Activated CD4-positive, alpha-beta T cell treated with anti-CD3 and anti-CD28 coated beads for 36 hours (primary cell): ENCODE results near the gene POLR3K. TPM values are rescaled to one million over a fixed set of nuclear protein-coding genes. Genes with fewer than 3 reads are reported as not detected.

Experiments used
- ATAC-seq: fragments of 200-7000 bp; cut with Tn5 transposase; one replicate; pipeline ENCODE4 v1.10.0; 2021; ENCODE audit warnings: mild to moderate bottlenecking, moderate library complexity
- CTCF ChIA-PET: fragments of 350-600 bp; sonication (Branson Sonifier 250); formaldehyde crosslinking; loops from one replicate; lab custom pipeline; 2021; ENCODE audit warnings: antibody characterized with exemption; lab: Charles Lee
- POLR2A ChIA-PET: fragments of 350-600 bp; sonication (Branson Sonifier 250); formaldehyde crosslinking; loops from one replicate; lab custom pipeline; 2021; ENCODE audit warnings: antibody characterized with exemption, inconsistent platforms; lab: Charles Lee
- DNase-seq: peaks from one replicate; pipeline ENCODE4 v3.0.0-alpha.2; 2020
- H3K27ac Mint-ChIP-seq: one replicate; pipeline ENCODE4 v1.8.0; 2021; ENCODE audit warnings: mixed read lengths
- H3K27me3 Mint-ChIP-seq: one replicate; pipeline ENCODE4 v1.8.0; 2021; ENCODE audit warnings: mixed read lengths
- H3K36me3 Mint-ChIP-seq: one replicate; pipeline ENCODE4 v1.8.0; 2021; ENCODE audit warnings: low read depth, mixed read lengths
- H3K4me1 Mint-ChIP-seq: one replicate; pipeline ENCODE4 v1.8.0; 2021; ENCODE audit warnings: mixed read lengths
- H3K4me3 Mint-ChIP-seq: one replicate; pipeline ENCODE4 v1.8.0; 2021; ENCODE audit warnings: mild to moderate bottlenecking, moderate library complexity, mixed read lengths
- H3K9me3 Mint-ChIP-seq: one replicate; pipeline ENCODE4 v1.8.0; 2021; ENCODE audit warnings: low read depth, mixed read lengths
- intact Hi-C, 2 experiments: fragments of 100-400 bp; cut with DNase I in 1 of 2; cut with micrococcal nuclease in 1 of 2; formaldehyde crosslinking; loops; one replicate each; pipeline versions ENCODE4 v1.14.2 to v1.15.1; 2022 to 2024; cut with DNase I, micrococcal nuclease
- total RNA-seq, 2 experiments: library from RNA; stranded (reverse); gene quantifications; one replicate each; pipeline ENCODE4 v1.2.3, GENCODE V29; 2021

The POLR3K gene
- total RNA-seq = 10 to 100 TPM; 31.9 to 46.8 TPM

DNA sequence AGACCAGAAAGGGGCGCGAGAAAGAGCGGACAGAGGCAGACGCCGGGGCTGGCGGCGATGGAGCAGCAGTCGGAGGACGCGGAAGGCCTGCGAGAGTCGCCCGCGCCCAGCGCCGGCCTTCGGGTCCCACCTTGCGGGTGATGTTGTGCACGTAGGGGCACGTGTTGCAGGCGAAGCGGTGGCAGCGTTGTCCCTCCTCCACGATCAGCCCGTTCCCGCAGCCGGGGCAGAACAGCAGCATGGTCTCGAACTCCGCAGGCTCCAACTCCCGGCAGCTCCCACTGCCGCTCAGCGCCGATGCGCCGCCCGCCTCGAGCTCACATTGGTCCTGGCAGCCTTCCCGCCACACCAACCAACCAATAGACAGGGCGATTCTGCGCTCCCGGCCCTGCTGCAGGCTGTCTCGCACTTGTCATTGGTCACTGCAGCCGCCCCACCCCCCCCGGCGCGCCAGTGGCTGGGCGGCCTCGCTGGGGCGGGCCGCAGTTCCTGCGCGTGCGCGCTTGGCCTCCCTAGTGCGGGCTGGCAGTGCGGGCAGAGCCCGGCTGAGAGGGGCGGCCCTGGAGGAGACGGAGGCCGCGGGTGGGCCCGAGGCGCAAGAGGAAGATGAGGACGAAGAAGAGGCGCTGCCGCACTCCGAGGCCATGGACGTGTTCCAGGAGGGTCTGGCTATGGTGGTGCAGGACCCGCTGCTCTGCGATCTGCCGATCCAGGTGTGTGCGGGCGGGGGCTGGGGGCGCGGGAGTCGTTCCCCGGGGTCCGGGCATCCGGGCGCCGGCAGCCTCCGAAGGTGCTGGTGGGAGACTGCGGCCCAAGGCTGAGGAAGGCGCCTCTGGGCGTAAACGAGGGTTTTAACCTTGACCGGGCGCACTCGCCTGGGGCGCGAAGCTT is at the start of gene POLR3K, which contains the start of gene SNRNP25:
TSS of gene POLR3K (minus strand) at position 263 of the 891 bp plus-strand sequence. CDS start at position 241, 22 bp downstream.
TSS of gene SNRNP25 (plus strand) at position 483 of the 891 bp plus-strand sequence. CDS start at position 672, 189 bp downstream.
- peak within 1 kb of the TSS; percentile 94 for H3K4me3 Mint-ChIP-seq
- peak; percentile 98 for ATAC-seq
- POLR2A ChIA-PET = interaction anchor here (0.6 to 1.4 kb wide), 5 partner anchors 12 to 181 kb away, joined by 3 to 4 read pairs (median 4); partner anchors contain the start of gene FAM234A
- H3K4me1 Mint-ChIP-seq = peaks cover 30% of the 10 kb centered on the region
- CTCF ChIA-PET = interaction anchor here (0.8 to 2.2 kb wide), 5 partner anchors 12 to 375 kb away, joined by 3 to 15 read pairs (median 6); no protein-coding TSS in a partner anchor
- DNase-seq = peak; percentile 100
- peak within 1 kb of the TSS; percentile 90 for H3K27ac Mint-ChIP-seq
- peaks cover 31% of the 10 kb centered on the region for H3K36me3 Mint-ChIP-seq
- intact Hi-C loops = loop anchor here in 1 of 2 experiments (1.0 kb wide), 9 partner anchors 25 to 474 kb away; partner anchors contain the start of genes CAPN15, FAM234A, LUC7L and MPG
- no peaks in the 10 kb centered on the region for H3K9me3 Mint-ChIP-seq
- no peaks in the 10 kb centered on the region for H3K27me3 Mint-ChIP-seq

GRCh38 chr16:102060-102855 is 48.9 kb upstream of the POLR3K start:
- Mint-ChIP-seq H3K27ac (no peak overlapping the region), H3K9me3 (no peaks in the 10 kb centered on the region), H3K4me3 (no peak overlapping the region), H3K36me3 (peaks cover 28% of the 10 kb centered on the region), H3K4me1 (no peaks in the 10 kb centered on the region), H3K27me3 (no peaks in the 10 kb centered on the region)
- ATAC-seq = no peak
- ChIA-PET CTCF (interaction anchor here (0.7 kb wide), 1 partner anchor 57 kb away, joined by 3 read pairs; no protein-coding TSS in a partner anchor), POLR2A (no interaction called here)
- intact Hi-C loops = no loop called here
- DNase-seq = no peak

- Mint-ChIP-seq H3K4me1 (no peaks in the 10 kb centered on the region), H3K36me3 (peaks cover 30% of the 10 kb centered on the region), H3K4me3 (no peak overlapping the region), H3K27me3 (no peaks in the 10 kb centered on the region), H3K27ac (no peak overlapping the region), H3K9me3 (no peaks in the 10 kb centered on the region)
- intact Hi-C loops = no loop called here
- no peak for ATAC-seq
- CTCF ChIA-PET = interaction anchor here (0.7 kb wide), 1 partner anchor 57 kb away, joined by 3 read pairs; no protein-coding TSS in a partner anchor
- DNase-seq = no peak
- POLR2A ChIA-PET = no interaction called here
Observed at GRCh38 chr16:101586-101985, 48.2 kb upstream of the POLR3K start.

- DNase-seq = no peak
- POLR2A ChIA-PET = no interaction called here
- no peaks in the 10 kb centered on the region for H3K27me3 Mint-ChIP-seq
- no peak for ATAC-seq
- H3K27ac Mint-ChIP-seq = no peak overlapping the region
- H3K4me1 Mint-ChIP-seq = no peaks in the 10 kb centered on the region
- intact Hi-C loops = no loop called here
- peaks cover 29% of the 10 kb centered on the region for H3K36me3 Mint-ChIP-seq
- CTCF ChIA-PET = no interaction called here
- H3K9me3 Mint-ChIP-seq = no peaks in the 10 kb centered on the region
- no peak overlapping the region for H3K4me3 Mint-ChIP-seq
Observed at GRCh38 chr16:100989-101388, 47.6 kb upstream of the POLR3K start.

DNA sequence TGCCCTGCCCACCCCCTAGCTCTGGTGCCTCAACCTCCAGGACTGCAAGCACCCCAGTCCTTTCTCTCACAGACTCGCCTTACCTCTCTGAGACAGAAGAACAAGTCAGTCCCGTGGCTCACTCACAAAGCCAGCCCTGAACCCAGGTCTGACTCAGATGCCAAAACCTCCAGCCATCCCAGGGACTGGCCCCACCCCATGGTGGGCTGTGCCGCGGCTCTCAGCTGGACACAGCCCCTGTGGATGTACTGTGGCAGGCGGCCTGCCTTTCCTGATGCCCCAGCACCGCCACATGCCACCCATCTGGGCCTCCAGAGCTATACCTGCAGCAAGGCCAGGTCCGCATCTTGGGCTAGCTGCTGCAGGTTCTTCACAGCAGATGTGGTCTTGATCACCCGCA is 44.4 kb upstream of the POLR3K start:
- Mint-ChIP-seq H3K9me3 (no peaks in the 10 kb centered on the region), H3K27me3 (no peaks in the 10 kb centered on the region), H3K36me3 (peaks cover 14% of the 10 kb centered on the region), H3K4me1 (no peaks in the 10 kb centered on the region), H3K27ac (no peak overlapping the region), H3K4me3 (no peak overlapping the region)
- POLR2A ChIA-PET = no interaction called here
- DNase-seq = no peak
- no peak for ATAC-seq
- CTCF ChIA-PET = interaction anchor here (0.6 to 10.8 kb wide), 12 partner anchors 10 to 265 kb away, joined by 3 to 214 read pairs (median 5); partner anchors contain the start of genes MPG and RHBDF1
- intact Hi-C loops = loop anchor here (1.0 kb wide), 2 partner anchors 33 to 45 kb away; partner anchors contain the start of genes POLR3K (in 1 of the 2) and SNRNP25 (in 1 of the 2)

DNA sequence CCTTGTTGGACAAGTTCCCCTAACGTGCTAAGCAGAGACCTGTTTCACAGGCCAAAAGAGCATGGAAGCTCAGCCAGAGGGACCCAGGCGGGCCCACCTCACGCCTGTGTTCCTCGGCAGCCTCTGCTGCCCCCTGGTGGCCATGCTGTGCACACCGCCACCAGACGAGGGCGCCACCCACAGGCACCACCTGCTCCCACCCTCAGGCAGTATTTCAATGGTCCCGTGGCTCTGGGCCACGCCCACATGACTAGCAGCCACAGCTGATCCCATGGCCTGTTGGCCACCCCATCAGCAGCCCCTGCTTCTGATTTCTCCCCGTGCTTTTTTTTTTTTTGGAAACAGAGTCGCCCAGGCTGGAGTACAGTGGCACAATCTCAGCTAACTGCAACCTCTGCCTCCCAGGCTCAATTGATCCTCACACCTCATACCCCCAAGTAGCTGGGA is 43.5 kb upstream of the POLR3K start:
- DNase-seq (peak; percentile 94), ATAC-seq (peak; percentile 99)
- intact Hi-C loops = loop anchor here (1.0 kb wide), 2 partner anchors 32 to 44 kb away; partner anchors contain the start of genes POLR3K (in 1 of the 2) and SNRNP25 (in 1 of the 2)
- ChIA-PET POLR2A (interaction anchor here (1.3 kb wide), 1 partner anchor 32 kb away, joined by 3 read pairs; no protein-coding TSS in a partner anchor), CTCF (interaction anchor here (0.6 to 10.8 kb wide), 24 partner anchors 10 to 454 kb away, joined by 3 to 214 read pairs (median 4); partner anchors contain the start of genes FAM234A, HBQ1, MPG and POLR3K)
- no peak overlapping the region for H3K4me3 Mint-ChIP-seq
- no peaks in the 10 kb centered on the region for H3K4me1 Mint-ChIP-seq
- H3K36me3 Mint-ChIP-seq = peaks cover 10% of the 10 kb centered on the region
- no peaks in the 10 kb centered on the region for H3K9me3 Mint-ChIP-seq
- no peak overlapping the region for H3K27ac Mint-ChIP-seq
- H3K27me3 Mint-ChIP-seq = no peaks in the 10 kb centered on the region

- ATAC-seq (no peak), DNase-seq (no peak)
- no peak overlapping the region for H3K4me3 Mint-ChIP-seq
- H3K36me3 Mint-ChIP-seq = peaks cover 10% of the 10 kb centered on the region
- intact Hi-C loops = no loop called here
- CTCF ChIA-PET = interaction anchor here (0.9 to 10.8 kb wide), 3 partner anchors 13 to 87 kb away, joined by 5 to 214 read pairs (median 59); partner anchors contain the start of gene RHBDF1
- no peaks in the 10 kb centered on the region for H3K27me3 Mint-ChIP-seq
- no peaks in the 10 kb centered on the region for H3K4me1 Mint-ChIP-seq
- H3K27ac Mint-ChIP-seq = no peak overlapping the region
- no peaks in the 10 kb centered on the region for H3K9me3 Mint-ChIP-seq
- POLR2A ChIA-PET = no interaction called here
Observed at GRCh38 chr16:94918-95265, 41.5 kb upstream of the POLR3K start.

- no peak overlapping the region for H3K27ac Mint-ChIP-seq
- POLR2A ChIA-PET = interaction anchor here (0.7 kb wide), 1 partner anchor 13 kb away, joined by 3 read pairs; no protein-coding TSS in a partner anchor
- peaks cover 15% of the 10 kb centered on the region for H3K36me3 Mint-ChIP-seq
- no peaks in the 10 kb centered on the region for H3K4me1 Mint-ChIP-seq
- H3K9me3 Mint-ChIP-seq = no peaks in the 10 kb centered on the region
- ATAC-seq (no peak), DNase-seq (no peak)
- H3K4me3 Mint-ChIP-seq = no peak overlapping the region
- intact Hi-C loops = no loop called here
- H3K27me3 Mint-ChIP-seq = no peaks in the 10 kb centered on the region
- CTCF ChIA-PET = interaction anchor here (6.4 to 10.8 kb wide), 2 partner anchors 15 to 25 kb away, joined by 59 to 214 read pairs; partner anchors contain the start of gene RHBDF1
Observed at GRCh38 chr16:92431-93339, 39.3 kb upstream of the POLR3K start.

DNA sequence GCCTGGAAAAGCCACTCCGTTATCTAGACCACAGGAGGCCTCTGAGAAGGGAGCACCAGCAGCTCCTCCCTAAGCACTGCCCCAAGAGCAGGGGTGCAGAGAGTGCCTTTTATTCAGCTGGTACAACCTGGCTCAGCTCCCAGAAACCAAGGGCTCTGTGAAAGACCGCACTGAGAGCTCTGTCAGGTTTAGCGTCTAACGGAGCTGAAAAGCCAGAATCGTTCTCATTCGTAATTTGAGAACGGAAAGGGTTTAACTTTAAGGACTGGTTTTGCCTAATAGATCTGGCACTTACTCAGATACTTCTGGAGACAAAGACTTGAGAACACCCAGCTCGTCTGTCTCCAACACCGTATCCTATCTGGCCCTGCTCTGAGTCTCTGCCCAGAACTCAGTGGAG is 38.1 kb upstream of the POLR3K start:
- H3K9me3 Mint-ChIP-seq = no peaks in the 10 kb centered on the region

More for the DNA sequence above, 38.1 kb upstream of the POLR3K start:
- POLR2A ChIA-PET = interaction anchor here (0.6 kb wide), 2 partner anchors 34 to 240 kb away, joined by 3 to 4 read pairs; no protein-coding TSS in a partner anchor
- no peak for DNase-seq
- Mint-ChIP-seq H3K27me3 (no peaks in the 10 kb centered on the region), H3K36me3 (peaks cover 11% of the 10 kb centered on the region), H3K27ac (no peak overlapping the region), H3K4me1 (no peaks in the 10 kb centered on the region), H3K4me3 (no peak overlapping the region)
- CTCF ChIA-PET = interaction anchor here (0.6 to 10.8 kb wide), 5 partner anchors 9 to 404 kb away, joined by 3 to 214 read pairs (median 3); partner anchors contain the start of gene RHBDF1
- intact Hi-C loops = no loop called here
- ATAC-seq = no peak
